ENCODE results near the gene CYP4Z1. TPM values are rescaled to one million over a fixed set of nuclear protein-coding genes. Genes with fewer than 3 reads are reported as not detected.
"Not testable (repeated sequence)": the region's sequence is repeated elsewhere in the genome, so short reads cannot be mapped to it uniquely, and the experiment has no call there.

The CYP4Z1 gene
- total RNA-seq, 2 donors from 2014 or later: not detected

DNA sequence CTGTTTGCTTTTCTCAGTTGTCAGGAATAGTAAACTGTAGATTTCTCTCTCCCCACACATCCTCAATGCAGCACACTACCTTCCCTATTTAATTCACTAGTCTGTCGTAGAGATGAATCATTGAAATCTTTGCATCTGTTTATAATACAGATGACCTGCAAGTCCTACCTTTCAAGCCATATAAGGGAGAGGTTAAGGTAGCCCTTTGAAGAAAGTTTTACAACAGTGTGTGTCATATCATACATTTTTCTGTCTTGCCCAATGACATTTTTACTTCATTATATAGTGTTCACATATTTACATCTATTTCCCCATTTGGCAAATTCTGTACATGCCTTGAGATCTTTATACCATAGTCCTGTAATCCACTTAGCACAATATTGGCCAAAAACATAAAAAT, 79.5 kb downstream of the CYP4Z1 start:
- H3K36me3 Mint-ChIP-seq (ENCODE audit: low read depth); H3K9me3 Mint-ChIP-seq; H3K4me3 Mint-ChIP-seq; ATAC-seq (replicated peaks); H3K4me1 Mint-ChIP-seq; H3K27ac Mint-ChIP-seq: not testable (repeated sequence)
- peaks cover 30% of the 10 kb centered on the region for H3K27me3 Mint-ChIP-seq

DNA sequence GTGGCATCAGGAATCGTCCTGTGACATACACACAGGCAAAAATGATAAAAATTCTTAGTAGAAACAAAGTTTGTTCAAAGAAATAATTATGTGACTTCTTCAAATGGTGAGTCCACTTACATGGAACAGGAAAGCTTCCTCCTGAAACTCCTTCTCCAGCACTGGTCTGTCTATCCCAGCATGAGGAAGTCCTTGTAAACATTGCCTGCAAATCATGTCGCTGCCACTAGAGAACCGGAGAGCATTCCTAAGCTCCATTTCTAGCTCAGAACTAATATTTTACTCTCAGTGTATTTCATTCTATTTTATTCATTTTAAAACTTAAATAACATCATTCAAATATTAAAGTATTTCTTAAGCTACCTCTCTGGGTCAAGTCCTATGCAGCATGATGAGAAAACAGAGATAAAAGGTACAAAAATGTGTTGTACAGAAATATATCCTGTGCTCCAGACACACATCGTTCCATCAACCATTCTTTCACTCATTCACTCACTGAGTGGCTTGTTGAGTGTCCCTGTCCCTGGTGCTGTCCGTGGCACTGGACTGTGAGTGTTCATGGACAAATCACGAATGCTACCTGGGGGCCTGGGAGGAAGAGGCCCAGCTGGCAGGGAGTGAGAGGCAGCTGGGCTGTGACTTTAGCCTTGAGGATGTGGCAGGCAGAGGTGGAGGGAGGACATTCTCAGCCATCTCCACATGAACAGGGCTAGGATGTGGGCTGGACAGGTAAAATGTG, 80.2 kb downstream of the CYP4Z1 start:
- ATAC-seq (replicated peaks): no peak

DNA sequence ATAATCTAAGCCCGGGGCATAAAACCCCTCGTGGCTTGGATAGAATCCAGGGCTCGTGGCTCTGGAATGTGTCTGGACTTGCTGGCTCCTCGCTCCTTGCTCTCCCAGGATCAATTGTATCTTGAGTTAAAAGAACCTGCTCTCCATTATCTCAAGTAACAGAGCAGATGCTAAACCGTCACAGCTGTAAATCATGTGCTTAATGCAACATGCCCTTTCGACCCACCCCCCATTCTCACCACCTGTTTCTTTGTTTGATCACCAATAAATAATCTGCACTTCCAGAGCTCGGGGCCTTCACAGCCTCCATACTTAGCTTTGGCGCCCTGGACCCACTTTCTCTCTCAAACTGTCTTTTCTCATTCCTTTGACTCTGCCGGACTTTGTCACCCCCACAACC, 82.1 kb downstream of the CYP4Z1 start:
- H3K36me3 Mint-ChIP-seq (ENCODE audit: low read depth); H3K9me3 Mint-ChIP-seq; H3K27ac Mint-ChIP-seq; H3K4me3 Mint-ChIP-seq; ATAC-seq (replicated peaks); H3K4me1 Mint-ChIP-seq: not testable (repeated sequence)
- H3K27me3 Mint-ChIP-seq: peaks cover 38% of the 10 kb centered on the region

More for the DNA sequence above, 80.2 kb downstream of the CYP4Z1 start:
- Mint-ChIP-seq H3K4me3 (no peak overlapping the region), H3K27me3 (peaks cover 30% of the 10 kb centered on the region), H3K36me3 (ENCODE audit: low read depth) (no peaks in the 10 kb centered on the region), H3K27ac (no peak overlapping the region), H3K4me1 (no peaks in the 10 kb centered on the region), H3K9me3 (no peaks in the 10 kb centered on the region)

DNA sequence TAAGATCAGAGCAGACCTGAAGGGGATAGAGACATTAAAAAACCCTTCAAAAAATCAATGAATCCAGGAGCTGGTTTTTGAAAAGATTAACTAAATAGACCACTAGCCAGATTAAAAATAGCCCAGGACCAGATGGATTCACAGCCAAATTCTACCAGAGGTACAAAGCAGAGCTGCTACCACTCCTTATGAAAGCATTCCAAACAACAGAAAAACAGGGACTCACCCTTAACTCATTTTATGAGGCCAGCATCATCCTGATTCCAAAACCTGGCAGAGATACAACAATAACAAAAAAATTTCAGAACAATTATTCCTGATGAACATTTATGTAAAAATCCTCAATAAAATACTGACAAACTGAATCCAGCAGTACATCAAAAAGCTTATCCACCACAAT, 89.4 kb downstream of the CYP4Z1 start:
- H3K27me3 Mint-ChIP-seq: peaks cover 40% of the 10 kb centered on the region
- H3K4me1 Mint-ChIP-seq; H3K9me3 Mint-ChIP-seq; H3K27ac Mint-ChIP-seq; H3K4me3 Mint-ChIP-seq; H3K36me3 Mint-ChIP-seq (ENCODE audit: low read depth); ATAC-seq (replicated peaks): not testable (repeated sequence)

DNA sequence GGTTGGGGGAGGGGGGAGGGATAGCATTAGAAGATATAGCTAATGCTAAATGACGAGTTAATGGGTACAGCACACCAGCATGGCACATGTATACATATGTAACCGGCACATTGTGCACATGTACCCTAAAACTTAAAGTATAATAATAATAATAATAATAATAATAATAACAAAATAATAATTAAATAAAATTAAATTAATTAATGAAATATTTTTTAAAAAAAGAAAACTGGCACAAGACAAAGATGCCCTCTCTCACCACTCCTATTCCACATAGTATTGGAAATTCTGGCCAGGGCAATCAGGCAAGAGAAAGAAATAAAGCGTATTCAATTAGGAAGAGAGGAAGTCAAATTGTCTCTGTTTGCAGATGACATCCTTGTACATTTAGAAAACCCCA, 90.9 kb downstream of the CYP4Z1 start:
- not testable (repeated sequence) for H3K4me3 Mint-ChIP-seq; H3K27ac Mint-ChIP-seq; H3K4me1 Mint-ChIP-seq; ATAC-seq (replicated peaks); H3K36me3 Mint-ChIP-seq (ENCODE audit: low read depth); H3K9me3 Mint-ChIP-seq
- H3K27me3 Mint-ChIP-seq: peaks cover 42% of the 10 kb centered on the region

- Mint-ChIP-seq H3K4me1 (no peaks in the 10 kb centered on the region), H3K36me3 (ENCODE audit: low read depth) (no peaks in the 10 kb centered on the region), H3K27ac (no peak overlapping the region), H3K4me3 (no peak overlapping the region), H3K27me3 (peaks cover 36% of the 10 kb centered on the region), H3K9me3 (no peaks in the 10 kb centered on the region)
- ATAC-seq (replicated peaks): no peak
These were observed 93.7 kb downstream of the CYP4Z1 start for GRCh38 chr1:47160716-47161115.

- Mint-ChIP-seq H3K27ac (no peak overlapping the region), H3K4me3 (no peak overlapping the region), H3K4me1 (no peaks in the 10 kb centered on the region), H3K9me3 (no peaks in the 10 kb centered on the region), H3K27me3 (peaks cover 30% of the 10 kb centered on the region), H3K36me3 (ENCODE audit: low read depth) (no peaks in the 10 kb centered on the region)
- no peak for ATAC-seq (replicated peaks)
These were observed 94.4 kb downstream of the CYP4Z1 start for GRCh38 chr1:47161298-47162040.

DNA sequence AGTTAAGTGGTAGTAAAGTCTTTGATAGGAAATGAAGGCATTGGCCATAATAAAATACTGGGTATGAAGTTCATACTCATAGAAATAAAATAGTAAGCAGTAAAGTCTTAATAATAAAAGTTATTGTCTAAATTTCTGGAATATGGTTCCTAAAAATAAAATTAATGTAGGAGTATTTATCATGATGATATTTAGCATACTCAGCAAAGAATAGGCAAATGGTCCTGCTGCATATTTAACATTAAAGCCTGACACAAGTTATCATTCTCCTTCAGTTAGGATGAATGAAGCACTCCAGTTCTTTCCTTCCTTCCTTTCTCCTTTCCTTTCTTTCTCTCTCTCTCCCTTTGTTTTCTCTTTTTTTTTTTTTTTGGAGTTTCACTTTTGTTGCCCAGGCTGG, 97.5 kb downstream of the CYP4Z1 start:
- Mint-ChIP-seq H3K36me3 (ENCODE audit: low read depth) (no peaks in the 10 kb centered on the region), H3K4me3 (no peak overlapping the region), H3K27me3 (peaks cover 46% of the 10 kb centered on the region), H3K4me1 (no peaks in the 10 kb centered on the region), H3K9me3 (no peaks in the 10 kb centered on the region), H3K27ac (no peak overlapping the region)
- no peak for ATAC-seq (replicated peaks)

Other genes with a start within 250 kb of the CYP4Z1 start
- gene CYP4A11, start 125.8 kb upstream of the CYP4Z1 start, total RNA-seq: not detected
- gene CYP4X1, start 43.6 kb upstream of the CYP4Z1 start, total RNA-seq: not detected
- gene CYP4A22, start 70.2 kb downstream of the CYP4Z1 start, total RNA-seq: not detected
- gene PDZK1IP1, start 122.8 kb downstream of the CYP4Z1 start, total RNA-seq: not detected
- not detected for gene TAL1, start 165.0 kb downstream of the CYP4Z1 start, total RNA-seq
- gene STIL, start 246.9 kb downstream of the CYP4Z1 start, total RNA-seq: 10 to 100 TPM; 31.7 to 33.0 TPM